Embryonic facial prominence (tissue), 1 donor: ENCODE results near the gene ANO4.
"Not testable (repeated sequence)": the region's sequence is repeated elsewhere in the genome, so short reads cannot be mapped to it uniquely, and the experiment has no call there.

Source experiments
- DNase-seq: peaks from one replicate; pipeline ENCODE4 v3.0.0-alpha.2; 2016; ENCODE audit errors: extremely low spot score

ANO4 gene

GRCh38 chr12:100989509-100989908 lies 194.9 kb downstream of the ANO4 start:
- not testable (repeated sequence) for DNase-seq

DNA sequence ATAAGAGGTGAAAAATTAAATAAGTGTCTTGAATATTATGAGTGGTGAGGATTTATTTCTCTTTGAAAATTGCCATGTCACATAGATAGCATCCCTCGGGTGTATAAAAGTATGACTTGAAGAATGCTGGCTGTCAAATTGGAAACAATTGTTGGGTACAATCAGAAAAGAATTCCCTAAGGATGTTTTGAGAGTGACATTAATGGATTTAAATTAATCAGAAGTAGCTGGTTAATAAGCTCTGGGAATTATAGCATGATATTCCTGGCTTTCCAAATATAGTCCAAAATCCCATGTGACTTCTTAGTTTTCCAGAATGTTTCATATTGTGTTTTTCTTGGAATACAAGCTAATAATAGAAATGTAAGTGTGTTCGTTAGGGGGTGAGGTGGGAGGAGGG lies 196.5 kb downstream of the ANO4 start:
- no peak for DNase-seq

DNA sequence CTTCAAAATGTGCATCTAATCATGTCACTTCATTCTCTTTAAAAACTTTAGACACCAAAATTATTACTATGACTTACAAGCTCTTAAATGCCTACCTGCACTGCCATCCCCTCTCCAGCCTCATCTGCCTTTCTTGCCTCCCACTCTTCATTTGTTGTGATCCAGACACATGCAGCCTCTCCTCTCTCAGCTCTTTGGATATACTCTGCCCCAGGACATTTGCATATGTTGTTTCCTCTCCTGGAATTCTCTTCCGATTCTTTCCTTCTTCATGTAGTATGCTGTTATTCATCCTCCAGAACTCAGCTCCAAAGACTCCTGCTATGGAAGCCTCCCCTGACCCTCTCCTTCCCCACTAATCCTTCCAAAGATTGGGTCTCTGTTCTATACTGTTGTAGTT lies 197.6 kb downstream of the ANO4 start:
- no peak for DNase-seq

DNA sequence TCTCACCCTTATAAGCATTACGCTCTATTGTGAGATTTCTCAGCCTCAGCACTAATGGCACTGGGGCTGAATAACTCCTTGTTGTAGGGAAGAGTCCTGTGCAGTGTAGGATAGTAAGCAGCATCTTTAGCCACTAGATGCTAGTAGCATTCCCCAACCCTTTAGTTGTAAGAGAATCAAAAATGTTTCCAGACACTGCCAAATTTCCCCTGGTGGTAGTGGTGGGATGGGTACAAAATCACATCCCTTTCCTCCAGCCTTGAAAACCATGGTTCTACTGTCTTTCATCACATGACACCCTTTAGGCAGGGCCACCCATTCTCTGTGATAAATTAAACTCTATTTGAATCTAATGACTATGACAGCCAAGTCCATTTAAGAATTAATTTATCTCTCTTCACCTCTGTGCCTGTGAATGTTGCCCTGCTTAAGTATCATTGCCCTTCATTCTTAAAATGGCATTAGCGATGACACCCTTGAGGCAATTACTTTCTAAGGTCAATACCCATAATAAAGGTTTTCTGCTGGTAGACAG lies 199.4 kb downstream of the ANO4 start:
- no peak for DNase-seq

DNA sequence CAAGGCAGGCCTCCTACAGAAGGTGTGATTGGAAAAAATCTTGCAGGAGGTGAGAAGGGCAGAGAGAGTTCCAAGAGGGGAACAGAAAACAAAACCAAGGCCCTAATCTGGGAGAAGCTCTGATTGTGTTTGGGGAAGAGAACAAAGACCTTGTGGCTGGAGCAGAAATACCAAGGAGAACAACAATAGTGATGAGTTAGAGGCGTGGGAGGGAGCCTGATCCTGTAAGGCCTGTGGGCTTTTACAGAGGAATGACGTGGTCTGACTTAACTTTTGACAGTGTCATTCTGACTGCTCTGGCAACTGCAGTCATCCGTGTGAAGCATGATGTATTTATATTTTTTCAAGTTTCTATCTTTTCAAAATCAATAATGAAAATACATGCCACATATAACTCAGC lies 200.6 kb downstream of the ANO4 start:
- DNase-seq = no peak

DNA sequence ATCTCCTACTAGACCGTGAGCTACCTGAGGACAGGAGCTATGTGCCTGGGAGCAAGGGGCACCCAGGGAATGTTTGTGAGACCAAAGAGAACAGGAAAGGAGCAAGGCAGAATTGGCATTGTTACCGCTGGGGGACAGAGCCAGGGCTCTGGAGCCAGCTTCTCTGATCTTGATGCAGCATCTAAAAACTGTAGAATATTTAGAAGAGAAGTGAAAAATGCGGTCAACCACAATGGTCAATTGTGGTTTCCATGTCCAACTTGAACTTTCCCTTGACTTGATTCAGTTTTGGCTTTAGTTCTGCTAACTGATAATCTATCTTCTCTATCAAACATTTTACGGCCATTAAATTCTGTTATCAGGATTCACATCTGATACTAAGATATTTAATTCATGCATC lies 201.2 kb downstream of the ANO4 start:
- no peak for DNase-seq

DNA sequence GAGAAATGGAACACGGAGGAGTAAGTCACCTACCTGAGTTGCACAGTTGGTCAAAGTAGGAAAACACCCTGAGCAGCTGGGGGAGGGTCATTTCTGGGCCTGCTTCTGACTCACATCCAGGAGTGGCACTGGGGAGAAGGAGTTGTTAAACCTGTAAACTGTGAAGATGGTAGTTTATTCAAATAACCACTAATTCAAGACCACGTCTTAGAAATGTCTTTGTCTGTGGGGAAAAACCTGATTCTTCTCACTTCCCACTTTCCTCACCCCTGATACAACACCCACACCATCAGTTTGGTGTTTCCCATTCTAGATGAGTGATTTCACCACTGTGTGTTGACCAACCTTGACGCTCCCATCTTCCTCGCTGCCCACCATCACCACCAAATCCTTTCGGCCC lies 207.1 kb downstream of the ANO4 start:
- DNase-seq = no peak

GRCh38 chr12:101002696-101003419 lies 208.3 kb downstream of the ANO4 start:
- DNase-seq = no peak

- DNase-seq = no peak
Observed at GRCh38 chr12:101004898-101005297, 210.3 kb downstream of the ANO4 start.

DNA sequence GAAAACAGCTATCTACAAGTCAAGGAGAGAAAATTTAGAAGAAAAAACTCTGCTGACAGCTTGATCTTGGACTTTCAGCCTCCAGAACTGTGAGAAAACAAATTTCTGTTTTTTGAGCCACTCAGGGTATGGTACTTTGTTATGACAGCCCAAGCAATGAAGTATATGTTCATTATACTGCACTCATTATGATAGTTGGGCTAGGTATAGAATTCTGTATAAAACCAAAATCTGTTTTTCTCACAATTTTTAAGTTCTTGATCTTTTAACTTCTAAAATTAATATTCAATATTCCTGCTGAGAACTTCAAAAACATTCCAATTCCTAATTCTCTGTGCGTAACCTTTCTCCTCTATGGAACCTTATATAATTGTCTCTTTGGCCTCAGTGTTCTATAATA lies 214.7 kb downstream of the ANO4 start:
- no peak for DNase-seq

- no peak for DNase-seq
Observed at GRCh38 chr12:101010896-101011295, 216.3 kb downstream of the ANO4 start.

DNA sequence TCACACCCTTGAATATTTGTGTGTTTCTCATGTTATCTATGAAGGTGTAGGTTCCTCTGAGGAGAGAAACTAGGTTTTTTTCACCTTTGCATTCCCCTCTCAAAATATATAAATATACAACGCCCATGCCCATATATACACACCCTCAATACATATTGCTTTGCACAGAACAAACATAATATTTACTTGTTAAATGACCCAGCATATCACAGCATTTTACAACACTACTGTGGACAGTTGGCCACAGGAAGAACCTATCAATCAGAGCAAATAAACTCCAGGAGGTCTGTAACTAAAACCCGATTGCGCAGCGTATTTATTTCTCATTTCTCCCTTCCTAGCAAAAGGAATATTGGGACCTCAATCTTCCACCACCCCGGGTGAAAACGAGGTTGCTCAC lies 219.4 kb downstream of the ANO4 start:
- no peak for DNase-seq

- no peak for DNase-seq
Observed at GRCh38 chr12:101015044-101015443, 220.5 kb downstream of the ANO4 start.

- no peak for DNase-seq
Observed at GRCh38 chr12:101018540-101018939, 224.0 kb downstream of the ANO4 start.

- no peak for DNase-seq
Observed at GRCh38 chr12:101019201-101019600, 224.6 kb downstream of the ANO4 start.

- no peak for DNase-seq
Observed at GRCh38 chr12:101019667-101020066, 225.1 kb downstream of the ANO4 start.

DNA sequence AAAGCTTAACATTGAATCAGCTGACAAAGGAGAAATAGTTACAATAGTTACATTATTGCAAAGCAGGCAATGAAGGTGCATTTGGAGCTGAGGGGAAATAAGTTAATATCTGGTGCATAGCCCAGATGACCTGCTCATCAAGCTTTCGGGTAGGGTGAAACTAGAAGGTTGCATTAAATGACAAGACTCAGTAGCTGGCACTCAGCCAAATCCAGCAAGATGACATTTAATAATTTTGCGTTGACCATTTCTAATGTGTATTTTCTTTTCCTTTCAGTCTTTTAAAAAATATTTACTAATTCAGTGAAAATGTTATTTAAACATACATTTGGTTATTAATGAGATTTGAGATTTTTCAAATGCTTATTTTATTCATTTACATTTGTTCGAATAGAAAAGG lies 226.9 kb downstream of the ANO4 start:
- DNase-seq = no peak

GRCh38 chr12:101021911-101022388 lies 227.4 kb downstream of the ANO4 start:
- DNase-seq = no peak

GRCh38 chr12:101027200-101027599 lies 232.6 kb downstream of the ANO4 start:
- no peak for DNase-seq

DNA sequence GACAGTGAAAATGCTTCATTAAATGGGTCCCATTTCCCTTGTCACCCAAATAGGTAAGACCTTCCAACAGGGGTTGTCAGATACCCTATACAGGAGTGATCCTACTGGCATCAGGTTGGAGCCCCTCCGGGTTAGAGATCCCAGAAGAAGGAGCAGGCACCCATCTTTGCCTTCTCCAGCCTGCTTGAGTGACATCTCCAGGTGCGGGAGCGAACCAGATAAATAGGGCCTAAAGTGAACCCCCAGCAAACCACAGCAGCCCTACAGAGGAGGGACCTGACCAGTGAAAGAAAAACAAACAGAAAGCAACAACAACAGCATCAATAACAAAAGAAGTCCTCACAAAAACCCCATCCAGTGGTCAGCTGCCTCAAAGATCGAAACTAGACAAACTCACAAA lies 233.2 kb downstream of the ANO4 start:
- no peak for DNase-seq

GRCh38 chr12:101038289-101038871 lies 243.8 kb downstream of the ANO4 start:
- DNase-seq = no peak

GRCh38 chr12:101039848-101040531 lies 245.4 kb downstream of the ANO4 start:
- no peak for DNase-seq

- no peak for DNase-seq
Observed at GRCh38 chr12:101040936-101041335, 246.4 kb downstream of the ANO4 start.
